ENCODE results near the gene UNC13D. TPM values are rescaled to one million over a fixed set of nuclear protein-coding genes. Genes with fewer than 3 reads are reported as not detected.
A peak's percentile ranks its signal among the peaks of the same experiment; 100 is the strongest.
"Not testable (repeated sequence)": the region's sequence is repeated elsewhere in the genome, so short reads cannot be mapped to it uniquely, and the experiment has no call there.

Gene UNC13D
- total and polyA plus RNA-seq, 4 experiments from 2014 or later, result 39.6 to 171 (median 120) TPM

- H3K27ac ChIP-seq (ENCODE audit: low read depth, low read length); H3K36me3 Mint-ChIP-seq; H3K36me3 ChIP-seq (ENCODE audit: insufficient read depth, low read length); DNase-seq; H3K27me3 ChIP-seq (ENCODE audit: insufficient read depth, low read length); intact Hi-C loops (cut with micrococcal nuclease); H3K4me3 Mint-ChIP-seq; H3K27me3 Mint-ChIP-seq; H3K9me3 ChIP-seq (ENCODE audit: control insufficient read depth in 1 of 2, low read length in 2 of 2); H3K9me3 Mint-ChIP-seq; H3K4me3 ChIP-seq (ENCODE audit: low read length in 2 of 2); H3K27ac Mint-ChIP-seq: not testable (repeated sequence)
- peaks cover 18 to 42% (median 26%) of the 10 kb centered on the region in 4 donors for H3K4me1 Mint-ChIP-seq
- H3K4me1 ChIP-seq (ENCODE audit: insufficient read depth, low read length), result peaks cover 35% of the 10 kb centered on the region
- ChIA-PET CTCF (ENCODE audit: partially characterized antibody) (interaction anchor here (2.5 to 14.6 kb wide), 3 partner anchors 13 to 37 kb away, joined by 14 to 266 read pairs (median 31); partner anchors contain the start of genes TRIM47, TRIM65 and UNC13D), POLR2A (ENCODE audit: partially characterized antibody) (interaction anchor here (1.5 to 23.4 kb wide), 5 partner anchors 15 to 83 kb away, joined by 3 to 563 read pairs (median 7); partner anchors contain the start of genes TRIM47, TRIM65 and UNC13D)
Measured at GRCh38 chr17:75859358-75859757, 15.2 kb upstream of the UNC13D start.

GRCh38 chr17:75856062-75856756 lies 12.0 kb upstream of the UNC13D start:
- intact Hi-C loops (cut with micrococcal nuclease), result no loop called here
- H3K9me3 Mint-ChIP-seq, result no peaks in the 10 kb centered on the region
- no peaks in the 10 kb centered on the region for H3K9me3 ChIP-seq (ENCODE audit: control insufficient read depth in 1 of 2, low read length in 2 of 2)
- H3K27ac Mint-ChIP-seq, result peak overlapping the region in 5 of 7 donors; percentile 92 to 95 (median 94)
- ChIA-PET POLR2A (ENCODE audit: partially characterized antibody) (interaction anchor here (1.0 to 23.4 kb wide), 22 partner anchors 9 to 1232 kb away, joined by 3 to 563 read pairs (median 14); partner anchors contain the start of genes ACOX1, FBF1, GALK1 and MIF4GD), CTCF (ENCODE audit: partially characterized antibody) (interaction anchor here (0.7 to 14.6 kb wide), 16 partner anchors 9 to 107 kb away, joined by 3 to 266 read pairs (median 6); partner anchors contain the start of genes GALK1, TRIM47, TRIM65 and UNC13D)
- DNase-seq, result no peak
- H3K4me1 ChIP-seq (ENCODE audit: insufficient read depth, low read length), result peaks cover 38% of the 10 kb centered on the region
- peaks cover 21 to 49% (median 27%) of the 10 kb centered on the region in 4 donors for H3K4me1 Mint-ChIP-seq
- H3K4me3 ChIP-seq (ENCODE audit: low read length in 2 of 2), result peak overlapping the region; percentile 40 to 67
- H3K36me3 ChIP-seq (ENCODE audit: insufficient read depth, low read length), result peaks cover 4% of the 10 kb centered on the region
- peak overlapping the region in 6 of 8 donors; percentile 83 to 92 (median 88) for H3K4me3 Mint-ChIP-seq
- no peaks in the 10 kb centered on the region for H3K27me3 Mint-ChIP-seq
- peak overlapping the region; percentile 80 for H3K27ac ChIP-seq (ENCODE audit: low read depth, low read length)
- no peaks in the 10 kb centered on the region for H3K27me3 ChIP-seq (ENCODE audit: insufficient read depth, low read length)
- peaks cover 3 to 8% of the 10 kb centered on the region in 2 donors for H3K36me3 Mint-ChIP-seq

- H3K36me3 Mint-ChIP-seq, result peaks cover 4 to 14% of the 10 kb centered on the region in 2 donors
- Histone ChIP-seq H3K36me3 (ENCODE audit: insufficient read depth, low read length) (peaks cover 11% of the 10 kb centered on the region), H3K9me3 (ENCODE audit: control insufficient read depth in 1 of 2, low read length in 2 of 2) (no peaks in the 10 kb centered on the region), H3K4me1 (ENCODE audit: insufficient read depth, low read length) (peaks cover 37% of the 10 kb centered on the region), H3K4me3 (ENCODE audit: low read length in 2 of 2) (peak within 1 kb of the TSS; percentile 60 to 67), H3K27ac (ENCODE audit: low read depth, low read length) (peak within 1 kb of the TSS; percentile 80), H3K27me3 (ENCODE audit: insufficient read depth, low read length) (no peaks in the 10 kb centered on the region)
- H3K4me3 Mint-ChIP-seq, result peak within 1 kb of the TSS in 6 of 8 donors; percentile 83 to 92 (median 88)
- DNase-seq, result peak; percentile 96 to 100 (median 99)
- H3K9me3 Mint-ChIP-seq, result no peaks in the 10 kb centered on the region
- peak within 1 kb of the TSS in 5 of 7 donors; percentile 92 to 95 (median 94) for H3K27ac Mint-ChIP-seq
- ChIA-PET CTCF (ENCODE audit: partially characterized antibody) (interaction anchor here (0.7 to 14.6 kb wide), 20 partner anchors 10 to 106 kb away, joined by 3 to 266 read pairs (median 6); partner anchors contain the start of genes GALK1, TRIM47, TRIM65 and UNC13D), POLR2A (ENCODE audit: partially characterized antibody) (interaction anchor here (0.7 to 23.4 kb wide), 33 partner anchors 10 to 1233 kb away, joined by 3 to 563 read pairs (median 7); partner anchors contain the start of genes ACOX1, FBF1, GALK1 and MIF4GD)
- peaks cover 20 to 50% (median 26%) of the 10 kb centered on the region in 4 donors for H3K4me1 Mint-ChIP-seq
- no peaks in the 10 kb centered on the region for H3K27me3 Mint-ChIP-seq
- intact Hi-C loops (cut with micrococcal nuclease), result loop anchor here (1.0 kb wide), 7 partner anchors 11 to 124 kb away; partner anchors contain the start of genes ACOX1, MRPL38, TEN1 and TRIM65
Measured at GRCh38 chr17:75855310-75856061, 11.3 kb upstream of the UNC13D start, which contains the start of gene WBP2. WBP2 (minus strand) TSS chr17:75855335; CDS start chr17:75855297, 38 bp downstream.

GRCh38 chr17:75854881-75855309 lies 10.7 kb upstream of the UNC13D start:
- Mint-ChIP-seq H3K9me3 (no peaks in the 10 kb centered on the region), H3K4me1 (peaks cover 20 to 50% (median 26%) of the 10 kb centered on the region in 4 donors)
- intact Hi-C loops (cut with micrococcal nuclease), result loop anchor here (1.0 kb wide), 7 partner anchors 11 to 124 kb away; partner anchors contain the start of genes ACOX1, MRPL38, TEN1 and TRIM65

GRCh38 chr17:75854101-75854748 lies 10.0 kb upstream of the UNC13D start:
- intact Hi-C loops (cut with micrococcal nuclease), result no loop called here
- H3K36me3 Mint-ChIP-seq, result peaks cover 11 to 21% of the 10 kb centered on the region in 2 donors
- peaks cover 20 to 55% (median 26%) of the 10 kb centered on the region in 4 donors for H3K4me1 Mint-ChIP-seq

More at GRCh38 chr17:75854881-75855309, 10.7 kb upstream of the UNC13D start:
- no peaks in the 10 kb centered on the region for H3K27me3 ChIP-seq (ENCODE audit: insufficient read depth, low read length)
- Mint-ChIP-seq H3K27ac (no peak overlapping the region), H3K4me3 (no peak overlapping the region), H3K27me3 (no peaks in the 10 kb centered on the region), H3K36me3 (peaks cover 5 to 15% of the 10 kb centered on the region in 2 donors)
- peaks cover 14% of the 10 kb centered on the region for H3K36me3 ChIP-seq (ENCODE audit: insufficient read depth, low read length)
- DNase-seq, result no peak
- peak overlapping the region; percentile 64 for H3K27ac ChIP-seq (ENCODE audit: low read depth, low read length)
- ChIA-PET CTCF (ENCODE audit: partially characterized antibody) (interaction anchor here (1.0 to 14.6 kb wide), 19 partner anchors 9 to 105 kb away, joined by 3 to 266 read pairs (median 6); partner anchors contain the start of genes GALK1, TRIM47, TRIM65 and UNC13D), POLR2A (ENCODE audit: partially characterized antibody) (interaction anchor here (0.7 to 23.4 kb wide), 31 partner anchors 10 to 1234 kb away, joined by 3 to 563 read pairs (median 7); partner anchors contain the start of genes ACOX1, FBF1, GALK1 and MIF4GD)
- H3K4me1 ChIP-seq (ENCODE audit: insufficient read depth, low read length), result peaks cover 37% of the 10 kb centered on the region
- H3K4me3 ChIP-seq (ENCODE audit: low read length in 2 of 2), result peak overlapping the region; percentile 53 to 67
- no peaks in the 10 kb centered on the region for H3K9me3 ChIP-seq (ENCODE audit: control insufficient read depth in 1 of 2, low read length in 2 of 2)

DNA sequence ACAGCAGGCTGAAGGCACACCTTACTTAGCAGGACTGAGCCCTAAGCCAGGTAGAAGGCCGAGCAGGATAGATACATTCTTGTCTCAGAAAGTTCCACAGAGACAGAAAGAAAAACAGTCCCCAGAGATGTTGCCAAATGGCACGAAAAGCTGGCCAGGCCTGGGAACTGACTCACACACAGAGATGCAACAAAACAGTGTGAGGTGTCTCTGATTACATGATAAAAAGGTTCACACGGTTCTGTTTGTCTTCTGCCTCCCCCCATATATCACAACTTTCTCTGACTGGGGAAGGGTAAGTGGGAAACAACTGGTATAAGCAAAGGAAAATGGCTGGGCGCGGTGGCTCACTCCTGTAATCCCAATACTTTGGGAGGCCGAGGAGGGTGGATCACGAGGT lies 9.2 kb upstream of the UNC13D start:
- Mint-ChIP-seq H3K27ac (peak overlapping the region in 5 of 7 donors; percentile 29 to 85 (median 62)), H3K4me1 (peaks cover 18 to 57% (median 23%) of the 10 kb centered on the region in 4 donors), H3K4me3 (peak overlapping the region in 5 of 8 donors; percentile 57 to 72 (median 62)), H3K36me3 (peaks cover 15 to 27% of the 10 kb centered on the region in 2 donors), H3K9me3 (no peaks in the 10 kb centered on the region), H3K27me3 (no peaks in the 10 kb centered on the region)
- ChIA-PET CTCF (ENCODE audit: partially characterized antibody) (interaction anchor here (1.0 to 14.6 kb wide), 6 partner anchors 7 to 100 kb away, joined by 3 to 266 read pairs (median 4); partner anchors contain the start of genes TRIM47 and TRIM65), POLR2A (ENCODE audit: partially characterized antibody) (interaction anchor here (2.1 to 23.4 kb wide), 10 partner anchors 8 to 186 kb away, joined by 6 to 563 read pairs (median 80); partner anchors contain the start of genes MRPL38, RECQL5, SAP30BP and TRIM47)
- H3K4me1 ChIP-seq (ENCODE audit: insufficient read depth, low read length), result peaks cover 37% of the 10 kb centered on the region
- H3K36me3 ChIP-seq (ENCODE audit: insufficient read depth, low read length), result peaks cover 28% of the 10 kb centered on the region
- no peak overlapping the region for H3K4me3 ChIP-seq (ENCODE audit: low read length in 2 of 2)
- no peaks in the 10 kb centered on the region for H3K9me3 ChIP-seq (ENCODE audit: control insufficient read depth in 1 of 2, low read length in 2 of 2)
- H3K27me3 ChIP-seq (ENCODE audit: insufficient read depth, low read length), result no peaks in the 10 kb centered on the region
- intact Hi-C loops (cut with micrococcal nuclease), result no loop called here
- DNase-seq, result no peak
- H3K27ac ChIP-seq (ENCODE audit: low read depth, low read length), result no peak overlapping the region

More at GRCh38 chr17:75854101-75854748, 10.0 kb upstream of the UNC13D start:
- Mint-ChIP-seq H3K4me3 (no peak overlapping the region), H3K27me3 (no peaks in the 10 kb centered on the region), H3K27ac (no peak overlapping the region), H3K9me3 (no peaks in the 10 kb centered on the region)
- ChIA-PET POLR2A (ENCODE audit: partially characterized antibody) (interaction anchor here (1.3 to 23.4 kb wide), 20 partner anchors 9 to 592 kb away, joined by 3 to 563 read pairs (median 19); partner anchors contain the start of genes ACOX1, MRPL38, PRPSAP1 and RECQL5), CTCF (ENCODE audit: partially characterized antibody) (interaction anchor here (1.0 to 14.6 kb wide), 11 partner anchors 9 to 101 kb away, joined by 3 to 266 read pairs (median 9); partner anchors contain the start of genes TRIM47, TRIM65, UNC13D and UNK)
- DNase-seq, result no peak
- Histone ChIP-seq H3K36me3 (ENCODE audit: insufficient read depth, low read length) (peaks cover 21% of the 10 kb centered on the region), H3K4me1 (ENCODE audit: insufficient read depth, low read length) (peaks cover 37% of the 10 kb centered on the region), H3K27ac (ENCODE audit: low read depth, low read length) (peak overlapping the region; percentile 64), H3K4me3 (ENCODE audit: low read length in 2 of 2) (peak overlapping the region; percentile 53 to 67), H3K9me3 (ENCODE audit: control insufficient read depth in 1 of 2, low read length in 2 of 2) (no peaks in the 10 kb centered on the region), H3K27me3 (ENCODE audit: insufficient read depth, low read length) (no peaks in the 10 kb centered on the region)
